Fibroblast of skin of back (primary cell): Measurements from ENCODE around the gene VGLL4.
A peak's percentile ranks its signal among the peaks of the same experiment; 100 is the strongest.

Experiments used
- DNase-seq: peaks from one replicate; pipeline ENCODE4 v3.0.0-alpha.2; 2013

VGLL4 gene

DNA sequence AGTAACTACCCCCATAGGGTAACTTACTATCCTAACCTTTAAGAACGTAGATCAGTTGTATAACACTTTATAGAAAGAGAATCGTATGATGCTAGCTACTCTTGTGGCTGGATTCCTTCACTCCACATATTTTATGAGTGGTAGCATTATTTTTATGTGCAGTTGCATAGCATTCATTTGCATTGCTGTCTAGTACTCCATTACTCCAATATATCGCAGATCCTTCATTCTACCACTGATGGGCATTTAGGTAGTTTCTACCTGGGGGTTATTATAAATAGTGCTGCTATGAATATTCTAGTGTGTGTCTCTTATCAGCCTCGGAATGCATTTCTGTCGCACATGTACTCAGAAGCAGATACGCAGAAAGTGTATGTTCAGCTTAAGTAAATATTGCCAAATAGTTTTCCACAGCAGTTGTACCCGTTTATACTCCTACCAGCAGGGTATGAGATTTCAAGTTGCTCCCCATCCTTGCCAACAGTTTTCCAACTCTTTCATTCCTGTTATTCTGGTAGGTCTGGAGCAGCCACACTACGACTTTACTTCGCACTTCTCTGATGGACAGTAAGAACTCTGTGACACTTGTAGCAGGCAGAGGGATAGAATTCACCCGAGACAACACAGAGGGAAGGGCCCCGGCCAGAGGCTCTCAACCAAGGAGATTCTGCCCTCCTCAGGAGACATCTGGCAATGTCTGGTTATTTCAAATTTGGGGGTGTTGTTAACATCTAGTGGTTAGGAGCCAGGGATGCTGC, 9.8 kb upstream of the VGLL4 start:
- no peak for DNase-seq

DNA sequence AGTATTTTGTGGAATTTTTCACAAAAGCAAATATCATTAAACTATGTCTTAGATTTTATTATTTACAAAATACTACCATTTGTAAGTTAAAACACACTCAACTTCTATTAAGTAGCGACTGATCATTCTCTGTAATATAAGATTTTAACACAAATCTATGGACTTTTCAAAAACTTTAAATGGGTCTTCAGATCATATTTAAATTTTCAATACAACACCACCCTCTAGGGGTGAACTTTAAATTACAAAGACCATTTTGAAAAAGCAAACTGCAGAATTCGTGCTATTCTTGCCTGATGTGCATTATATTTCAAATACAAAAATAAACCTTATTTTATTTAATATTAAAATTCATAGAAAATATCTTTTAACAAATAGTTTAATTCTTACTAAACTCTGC, 8.2 kb upstream of the VGLL4 start:
- peak; percentile 47 for DNase-seq

DNA sequence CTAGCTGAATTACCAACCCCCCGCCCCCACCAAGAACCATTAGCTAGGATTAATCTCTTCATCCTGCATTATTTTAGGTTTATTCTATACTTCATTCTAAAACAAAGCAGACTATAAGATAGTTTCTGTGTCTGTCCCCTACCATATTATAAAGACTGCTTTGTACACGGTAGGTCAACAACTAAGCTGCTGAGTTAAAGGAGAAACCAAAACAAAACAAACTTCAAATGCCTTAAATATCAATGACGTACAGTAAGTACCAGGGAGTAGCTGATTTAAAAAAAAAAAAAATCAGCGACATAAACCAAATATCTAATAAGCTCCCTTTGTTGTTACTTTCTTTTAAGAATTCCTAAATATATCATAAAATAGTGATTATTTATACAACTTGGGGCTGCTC, 7.8 kb upstream of the VGLL4 start:
- peak; percentile 34 for DNase-seq

DNA sequence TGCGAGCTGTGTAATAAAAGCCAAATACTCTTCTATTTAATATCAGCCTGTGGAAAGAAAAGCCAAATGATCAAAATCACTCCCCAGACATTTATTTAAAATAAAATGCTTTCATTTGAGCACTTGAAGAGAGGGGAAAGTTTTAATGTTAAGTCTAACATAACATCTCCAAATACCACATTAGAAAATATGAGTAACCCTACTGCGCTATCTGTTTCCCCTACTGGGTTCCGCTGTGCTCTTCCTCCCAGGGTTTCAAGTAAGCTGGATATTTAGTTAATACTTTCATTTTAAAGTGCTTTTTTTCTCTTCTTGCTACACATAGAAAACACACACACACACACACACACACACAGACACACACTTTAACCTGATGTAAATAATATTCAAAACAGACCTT, 6.7 kb upstream of the VGLL4 start:
- DNase-seq, result no peak

DNA sequence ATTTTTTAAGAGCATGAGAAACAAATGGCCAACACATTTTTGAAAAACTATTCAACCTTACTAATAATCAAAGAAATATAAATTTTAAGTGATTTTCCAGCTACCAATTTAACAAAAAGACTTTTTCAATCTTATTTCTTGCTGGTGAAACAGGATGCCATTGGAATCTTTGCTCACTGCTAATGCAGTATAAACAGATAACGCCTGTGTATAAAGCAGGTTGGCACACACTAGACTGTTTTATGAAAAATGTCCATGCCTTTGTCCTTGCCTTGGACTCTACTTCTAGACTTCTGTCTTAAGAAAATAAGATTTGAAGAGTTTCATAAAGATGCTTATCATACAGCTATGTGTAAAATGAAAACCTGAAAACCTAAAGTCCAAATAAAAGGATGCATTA, 5.0 kb upstream of the VGLL4 start:
- DNase-seq, result no peak

DNA sequence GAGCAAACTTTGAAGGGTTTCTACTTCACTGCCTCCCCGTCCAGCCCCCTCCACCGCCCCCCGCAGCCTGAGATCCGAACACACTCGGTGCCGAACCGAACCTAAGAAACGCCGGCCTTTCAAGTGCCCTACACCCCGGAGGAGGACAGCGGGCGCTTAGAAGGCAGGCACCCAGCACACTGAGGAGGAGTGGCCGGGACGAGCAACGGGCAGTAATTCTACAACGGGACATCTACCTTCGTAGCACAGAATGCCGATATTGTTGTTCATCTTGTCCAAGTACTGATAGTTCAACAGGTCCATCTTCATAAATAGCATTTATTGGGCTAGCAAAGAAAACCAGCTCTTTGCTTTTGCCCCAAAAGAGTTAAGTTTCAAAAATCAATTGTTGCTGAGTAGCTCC, 513 bp downstream of the VGLL4 start:
- peak; percentile 45 for DNase-seq

DNA sequence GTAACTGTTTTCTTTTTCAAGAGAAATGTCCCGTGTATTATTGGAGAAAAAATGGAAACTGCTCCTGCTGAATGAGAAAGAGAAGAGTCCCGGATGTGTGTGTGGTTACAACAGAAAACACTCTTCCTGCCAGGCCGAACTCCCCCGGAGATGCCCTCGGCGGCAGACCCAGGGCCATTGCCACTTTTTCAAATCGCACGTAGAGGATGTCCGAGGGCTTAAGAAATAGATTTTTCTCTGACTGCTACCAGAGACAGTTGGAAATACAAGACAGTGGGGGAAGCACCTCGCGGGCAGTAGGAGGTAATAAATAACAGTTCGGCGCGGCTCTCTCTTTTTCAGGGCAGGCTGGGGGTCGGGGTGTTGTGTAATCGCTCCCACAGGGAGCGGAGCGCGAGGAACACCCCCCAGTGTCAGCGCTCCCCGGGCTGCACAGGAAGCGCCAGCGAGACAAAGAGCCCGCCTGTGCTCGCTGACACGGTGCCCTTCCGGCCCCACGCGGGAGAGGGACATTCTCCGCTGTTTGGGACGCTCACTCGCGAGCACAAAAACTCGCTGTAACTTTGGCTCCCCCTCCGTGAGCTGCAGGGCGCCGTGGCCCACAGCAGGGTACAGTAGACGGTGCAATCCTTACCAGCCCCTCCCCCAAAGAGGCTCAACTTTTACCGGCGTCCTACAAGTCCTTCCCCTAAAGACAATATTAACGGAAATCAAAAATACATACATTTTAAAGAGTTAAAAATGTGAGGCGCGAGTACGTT, 1.1 kb downstream of the VGLL4 start:
- DNase-seq, result peak; percentile 89

DNA sequence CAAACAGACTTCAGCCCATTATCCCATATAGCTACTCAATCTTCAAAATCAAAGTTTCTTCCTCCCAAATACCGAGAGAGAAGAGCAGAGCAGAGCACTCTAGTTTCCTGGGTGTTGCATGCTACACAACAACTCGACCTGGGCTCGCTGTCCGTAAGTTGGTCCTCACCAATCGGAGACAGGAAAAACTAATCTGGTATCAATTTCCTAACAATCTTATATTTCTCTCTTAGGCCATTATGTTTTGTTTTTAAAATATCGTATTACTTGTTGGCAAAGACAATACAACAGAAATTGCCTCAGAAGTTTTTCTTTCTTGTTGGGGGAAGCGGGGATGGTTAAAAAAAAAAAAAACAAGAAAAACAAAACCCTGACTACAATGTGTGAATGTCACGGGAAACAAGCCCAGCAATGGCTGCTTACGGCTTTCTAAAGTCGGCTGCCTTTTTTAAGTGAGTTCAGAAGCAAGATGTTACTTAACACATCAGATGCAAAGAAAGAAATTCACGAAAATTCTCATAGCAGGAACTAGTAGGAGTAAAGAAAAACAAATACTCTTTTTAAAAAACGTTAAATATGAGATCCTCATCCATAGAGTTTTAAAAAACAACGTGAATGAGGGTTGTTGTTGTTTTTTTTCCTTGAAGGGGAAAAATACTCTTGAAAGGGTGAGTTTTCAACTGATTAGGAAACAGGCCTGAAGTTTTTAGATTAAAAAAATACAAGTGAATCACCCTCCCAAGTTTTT, 1.9 kb downstream of the VGLL4 start:
- peak; percentile 57 for DNase-seq

DNA sequence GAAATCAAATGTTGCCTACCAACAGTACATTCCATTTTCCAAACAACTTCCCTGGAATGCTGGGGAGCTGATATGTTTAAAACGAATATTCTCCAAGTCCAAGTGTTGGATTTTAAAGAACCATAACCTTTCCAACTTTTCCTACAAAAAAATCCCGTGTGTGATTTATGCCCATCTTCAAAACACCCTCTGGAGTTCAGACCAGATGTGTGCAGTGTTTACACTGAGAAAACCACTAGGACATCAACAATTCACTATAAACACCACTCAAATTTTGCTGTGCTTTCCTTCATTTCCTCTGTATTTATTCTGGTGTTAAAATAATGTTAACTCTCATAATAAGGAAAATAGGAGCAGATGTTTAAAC, 2.4 kb downstream of the VGLL4 start:
- DNase-seq, result peak; percentile 39

DNA sequence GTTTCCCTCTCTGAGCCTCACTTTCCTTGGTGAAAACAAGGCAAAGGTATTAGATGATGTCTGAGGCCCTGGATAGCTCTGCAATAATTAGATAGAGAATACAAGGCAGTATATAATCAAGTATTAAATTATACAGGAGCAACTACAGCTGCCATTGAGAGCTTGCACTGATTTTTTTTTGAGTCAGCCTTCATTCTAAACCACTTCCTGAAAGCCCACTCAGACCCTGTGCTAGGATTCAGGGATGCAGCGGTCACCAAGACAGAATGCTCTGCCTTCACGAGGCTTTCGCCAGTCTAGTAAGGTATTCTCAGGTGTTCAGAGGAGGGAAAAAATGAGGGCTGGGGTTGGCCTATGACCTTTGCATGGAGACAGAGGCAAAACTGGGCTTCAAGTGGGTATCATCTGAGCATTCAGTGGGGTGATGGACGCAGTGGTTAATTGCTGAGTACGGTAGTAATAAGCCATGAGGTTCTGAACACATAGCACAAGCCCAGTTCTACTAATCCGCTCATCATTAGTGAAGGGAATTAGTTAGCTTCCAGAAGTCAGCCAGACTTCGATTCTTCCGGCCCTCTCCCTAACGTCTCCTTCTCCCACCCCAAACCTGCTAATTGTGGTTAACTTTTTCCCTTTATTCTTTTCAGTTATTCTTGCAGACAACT, 3.6 kb downstream of the VGLL4 start:
- DNase-seq, result peak; percentile 52

DNA sequence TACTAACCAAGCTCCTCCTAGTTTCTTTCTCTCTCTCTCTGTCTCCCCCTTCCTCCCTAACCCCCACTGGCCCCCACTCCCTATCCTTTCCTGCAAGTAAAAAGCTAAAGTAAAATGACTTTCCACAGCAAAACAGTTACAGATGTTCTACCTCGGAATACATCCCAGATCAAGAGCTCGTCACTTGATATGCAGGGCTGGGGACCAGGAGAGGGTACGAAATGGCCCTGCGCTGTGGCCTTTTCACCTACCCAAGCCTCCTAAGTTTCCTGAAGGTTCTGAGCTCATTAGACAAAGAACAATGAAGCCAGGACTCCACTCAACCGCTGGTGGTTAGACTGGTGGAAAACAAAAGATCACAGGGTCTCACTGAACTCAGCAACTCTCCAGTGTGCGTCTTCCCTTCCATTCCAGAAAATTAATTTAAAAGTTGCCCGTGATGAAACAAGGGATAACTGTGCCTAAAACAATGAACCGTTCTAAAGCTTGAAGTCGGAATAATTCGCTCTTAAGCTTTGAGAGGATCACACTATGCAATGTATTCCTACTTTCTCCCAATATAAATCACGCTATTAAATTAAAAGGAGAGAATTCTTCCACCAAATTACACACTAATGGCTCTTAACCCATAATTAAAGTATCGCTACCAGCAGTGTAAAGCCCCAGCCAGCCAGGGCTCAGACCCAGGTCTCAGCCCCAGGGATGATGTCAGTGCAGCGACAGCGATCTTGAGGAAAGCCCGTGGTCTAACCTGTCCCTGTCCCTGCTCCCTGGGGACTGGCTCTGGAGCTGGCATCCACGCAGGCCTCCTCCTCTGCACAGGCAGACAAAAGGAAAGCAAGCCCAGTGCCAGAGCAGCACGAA, 5.0 kb downstream of the VGLL4 start:
- DNase-seq, result no peak

DNA sequence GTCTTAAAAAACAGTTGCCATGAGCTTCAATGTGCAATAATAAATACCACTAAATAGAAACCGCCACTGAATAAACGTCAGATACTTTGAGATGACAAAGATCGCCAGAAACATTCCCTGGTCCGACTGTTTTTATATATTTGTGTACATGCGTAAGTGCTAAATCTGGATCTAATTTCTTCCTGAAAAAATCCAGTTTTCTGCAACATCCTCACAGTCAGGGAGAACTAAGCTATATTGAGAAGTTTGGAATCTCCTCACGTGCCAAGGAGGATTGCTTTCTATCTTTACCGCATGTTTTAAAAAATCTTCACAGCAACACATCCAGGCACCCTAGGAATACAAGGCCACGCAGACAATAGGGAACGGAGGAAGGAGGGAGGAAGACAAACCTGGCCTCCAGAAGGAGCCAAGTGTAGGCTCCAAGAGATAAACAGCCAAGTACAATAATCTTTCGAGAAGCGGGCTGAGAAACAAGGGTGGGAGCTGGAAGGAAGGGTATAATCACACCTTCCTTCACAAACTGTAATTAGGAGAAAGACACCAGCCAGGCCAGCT, 5.7 kb downstream of the VGLL4 start:
- DNase-seq, result peak; percentile 82

DNA sequence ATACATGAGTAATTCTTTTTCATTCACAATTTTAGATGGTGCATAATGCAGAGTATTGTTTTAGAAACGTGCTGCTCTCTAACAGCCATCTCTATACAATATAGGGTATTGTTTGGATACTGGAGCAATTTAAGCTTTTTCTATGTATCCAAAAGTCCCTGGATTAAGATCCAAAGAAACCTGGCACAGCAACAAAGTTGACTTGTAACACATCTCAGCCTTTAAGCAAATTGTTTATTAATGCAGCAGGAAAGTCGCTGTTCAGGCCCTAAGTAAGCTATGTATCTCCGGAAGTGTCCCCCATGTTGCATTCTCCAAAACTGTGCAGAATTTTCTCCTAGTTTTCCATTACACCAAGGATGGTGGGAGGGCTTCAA, 7.3 kb downstream of the VGLL4 start:
- no peak for DNase-seq

DNA sequence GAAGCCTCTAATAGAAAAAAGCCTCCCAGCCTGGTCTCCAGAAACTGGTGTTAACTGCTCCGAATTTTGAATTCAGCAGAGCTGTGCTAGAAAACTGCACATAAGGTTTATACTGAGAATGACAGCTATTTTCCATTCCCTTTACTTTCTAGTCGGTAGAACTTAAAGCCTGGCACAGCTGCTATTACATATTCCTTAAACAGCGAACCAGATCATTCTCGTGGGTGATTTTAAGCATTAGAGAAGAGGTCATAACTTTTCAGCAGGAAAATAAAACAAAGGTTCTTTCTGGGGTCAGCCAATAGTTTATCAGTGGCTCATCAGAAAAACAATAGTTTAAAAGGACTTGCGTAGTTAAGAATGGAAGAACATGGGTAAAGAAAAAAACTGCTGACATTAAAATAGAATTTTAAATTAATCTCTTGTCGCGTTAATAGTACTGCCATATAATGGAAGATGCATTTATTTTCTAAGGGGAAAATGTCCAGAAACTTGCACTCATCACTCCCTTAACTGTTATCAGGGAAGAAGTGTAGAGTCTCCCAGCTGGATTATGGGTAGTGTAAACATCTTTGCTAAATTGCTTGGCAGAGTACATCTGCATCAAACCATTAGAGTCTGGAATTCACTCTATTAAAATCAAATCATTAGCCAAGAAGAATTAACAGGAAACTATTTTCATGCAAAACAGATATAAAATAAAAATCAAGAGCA, 7.9 kb downstream of the VGLL4 start:
- DNase-seq, result no peak

DNA sequence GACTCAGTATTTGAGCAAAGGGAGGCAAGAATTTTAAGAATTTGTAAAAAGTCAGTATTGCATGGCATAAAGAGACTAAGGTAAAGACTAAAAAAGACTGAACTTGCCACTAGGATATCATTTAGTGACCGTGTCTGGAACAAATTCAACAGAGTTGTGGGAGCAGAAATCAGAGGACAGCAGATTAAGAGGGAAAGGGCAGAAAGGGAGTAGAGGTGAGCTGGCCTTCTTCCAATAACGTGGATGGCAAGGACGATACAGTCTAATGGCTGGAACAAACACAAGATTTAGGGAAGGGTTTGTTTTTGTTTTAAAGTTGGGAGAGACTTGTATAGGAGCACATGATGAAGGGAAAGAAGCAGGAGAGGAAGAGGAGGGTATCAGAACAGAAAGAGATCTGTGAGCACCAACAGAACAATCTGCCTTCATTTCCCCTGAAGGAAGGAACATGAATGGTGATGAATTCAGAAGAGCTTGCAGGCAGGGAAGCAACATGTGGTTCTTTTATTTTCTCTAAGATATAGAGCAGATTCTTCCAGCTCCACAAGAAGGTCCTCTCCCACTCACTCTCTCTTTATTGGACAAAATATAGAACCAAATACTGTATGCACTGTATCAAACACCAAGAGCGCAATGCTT, 8.6 kb downstream of the VGLL4 start:
- no peak for DNase-seq

DNA sequence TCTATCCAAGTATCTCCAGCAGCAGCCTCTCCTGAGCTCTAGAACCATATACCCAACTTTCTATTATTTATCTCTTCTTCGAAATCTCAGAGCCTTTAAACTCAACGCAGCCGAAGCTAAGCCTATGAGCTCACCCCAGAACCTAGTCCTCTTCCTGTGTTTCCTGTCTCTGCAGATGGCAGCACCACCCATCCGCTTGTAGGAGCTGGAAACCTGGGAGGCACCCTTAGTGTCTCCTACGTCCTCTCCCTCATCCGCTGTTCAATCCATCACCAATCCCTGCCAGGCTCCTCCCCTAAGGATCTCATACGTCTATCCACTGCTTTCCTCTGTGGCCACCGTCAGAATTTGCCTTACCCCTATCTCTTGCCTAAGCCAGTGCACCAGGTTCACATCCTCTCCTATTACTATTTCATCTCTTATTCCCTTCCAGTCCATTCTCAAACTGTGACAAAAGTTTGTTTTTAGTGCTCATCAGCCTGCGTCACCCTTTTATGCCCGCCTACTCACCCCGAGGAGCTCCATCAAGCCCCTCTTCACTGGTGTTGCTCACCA, 9.6 kb downstream of the VGLL4 start:
- DNase-seq, result no peak

DNA sequence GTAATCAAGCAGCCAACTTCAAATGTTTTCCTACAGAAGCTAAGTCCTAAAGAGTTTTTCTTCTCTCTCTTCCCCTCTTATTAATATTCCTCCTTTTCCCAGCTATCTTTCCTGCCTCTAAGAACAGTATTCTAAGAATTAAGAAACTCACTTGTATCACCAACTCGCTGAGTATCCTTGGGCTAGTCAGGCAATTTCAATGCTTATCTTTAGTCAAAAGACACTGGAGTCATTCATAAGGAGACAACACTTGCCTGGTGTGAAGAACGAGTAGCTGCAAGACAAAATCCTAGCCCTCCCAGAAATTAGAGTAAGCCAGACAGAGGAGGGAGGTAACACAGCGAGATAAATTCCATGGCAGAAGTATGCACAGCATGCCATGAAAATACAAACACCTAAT, 10.7 kb downstream of the VGLL4 start:
- DNase-seq, result no peak

DNA sequence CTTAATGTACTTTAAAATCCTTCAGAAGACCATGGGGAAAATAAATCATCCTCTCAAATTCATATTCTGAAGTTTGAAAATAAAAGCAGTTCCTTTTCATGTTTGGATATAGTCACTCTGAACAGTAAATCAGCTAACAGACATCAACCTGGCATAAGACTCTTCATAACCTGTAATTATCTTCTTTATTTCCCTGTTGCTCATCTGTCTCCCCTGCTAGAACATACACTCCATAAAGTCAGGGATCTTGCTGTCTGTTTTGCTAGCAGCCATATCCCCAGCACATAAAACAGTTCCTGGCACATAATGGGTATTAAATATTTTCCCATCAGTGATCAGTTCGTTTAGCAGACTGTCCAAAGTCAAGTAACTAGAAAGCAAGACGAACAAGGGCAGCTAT, 11.2 kb downstream of the VGLL4 start:
- DNase-seq, result no peak

DNA sequence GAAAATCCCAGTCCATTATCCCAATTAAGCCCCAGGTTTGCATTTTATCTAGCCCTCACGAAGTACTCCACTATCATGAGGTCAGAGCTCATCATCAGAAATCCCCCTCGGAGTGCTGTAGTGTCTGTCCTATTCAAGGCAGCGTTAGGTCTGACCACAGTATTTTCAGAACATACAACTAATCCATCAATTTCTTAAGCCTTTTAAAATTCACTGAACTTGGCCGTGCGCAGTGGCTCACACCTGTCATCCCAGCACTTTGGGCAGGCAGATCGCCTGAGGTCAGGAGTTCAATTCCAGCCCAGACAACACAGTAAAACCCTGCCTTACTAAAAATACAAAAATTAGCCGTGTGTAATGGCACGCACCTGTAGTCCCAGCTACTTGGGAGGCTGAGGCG, 11.9 kb downstream of the VGLL4 start:
- DNase-seq, result no peak

DNA sequence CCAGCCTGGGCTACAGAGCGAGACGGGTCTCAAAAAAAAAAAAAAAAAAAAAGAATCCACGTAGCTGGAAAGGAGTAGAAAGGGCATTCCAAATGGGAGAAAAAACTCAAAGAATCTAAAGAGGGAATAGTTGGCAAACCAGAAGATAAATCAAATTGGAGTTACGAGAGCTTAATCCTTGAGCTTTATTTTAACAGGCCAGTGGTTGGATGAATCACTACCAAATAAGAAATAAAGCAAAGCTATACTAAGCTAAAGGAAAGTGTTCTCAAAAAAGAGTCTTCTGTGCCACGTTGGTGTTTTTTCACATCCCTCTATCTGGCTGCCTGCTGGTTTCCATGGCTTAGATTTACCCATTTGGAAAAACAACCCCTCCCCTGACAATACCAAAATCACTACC, 14.0 kb downstream of the VGLL4 start:
- peak; percentile 87 for DNase-seq
